Measurements from ENCODE around the gene C11orf98. TPM values are rescaled to one million over a fixed set of nuclear protein-coding genes. Genes with fewer than 3 reads are reported as not detected.

The C11orf98 gene
- total RNA-seq, 1 experiment from 2014 or later = 83.6 TPM

DNA sequence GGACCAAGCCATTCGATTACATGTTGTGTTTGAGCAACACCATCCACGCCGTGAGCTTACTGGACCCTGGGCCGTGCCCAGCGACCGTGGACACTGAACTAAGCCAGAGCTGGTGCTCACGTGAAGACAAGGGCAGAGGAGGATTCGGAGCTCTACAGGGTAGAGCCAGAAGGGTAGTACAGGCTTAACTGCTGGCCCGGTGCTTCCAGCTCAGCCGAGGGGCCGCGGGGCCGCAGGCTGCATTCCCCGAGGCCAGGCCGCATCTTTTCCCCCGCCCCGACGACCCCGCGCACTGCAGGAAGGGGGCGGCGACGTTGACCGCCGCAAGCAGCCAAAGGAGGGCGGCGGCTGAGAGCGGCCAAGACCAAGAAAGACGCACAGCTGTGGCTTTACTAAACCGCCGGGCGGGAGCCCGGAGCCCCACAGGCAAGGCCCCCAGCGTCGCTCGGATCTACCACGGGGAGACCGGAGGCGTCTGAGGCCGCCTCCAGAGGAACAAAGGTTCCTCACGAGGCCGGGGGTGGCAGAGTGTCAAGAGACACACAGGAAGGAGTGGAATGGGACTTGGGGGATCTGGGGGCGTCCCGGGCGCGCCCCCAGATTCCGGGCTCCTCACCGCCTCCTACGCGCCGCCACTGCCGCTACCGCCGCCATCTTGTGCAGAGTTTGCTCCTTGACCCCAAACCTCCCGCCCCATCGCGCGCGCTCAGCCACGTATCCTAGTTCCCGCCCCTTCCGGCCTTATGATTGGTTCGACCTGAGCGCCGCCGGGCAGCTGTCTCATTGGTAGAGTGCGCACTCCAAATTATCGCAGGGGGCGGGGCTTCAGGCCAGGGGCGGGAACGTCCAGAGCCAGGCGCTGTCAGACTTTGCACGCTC is 18.8 kb downstream of the C11orf98 start, which contains the start of gene GANAB:
Gene GANAB, minus strand, starts transcription at position 668 of the 879 bp plus-strand sequence. Its CDS starts 14 bp downstream, at position 654.
- no peak within 1 kb of the TSS for H2AFZ ChIP-seq (ENCODE audit: low read length)
- no peaks in the 10 kb centered on the region for H3K9me3 ChIP-seq (ENCODE audit: low read length)
- H4K20me1 ChIP-seq (ENCODE audit: insufficient read depth, low read depth, low read length) = peaks cover 5% of the 10 kb centered on the region
- peak; percentile 99 for DNase-seq
- H3K27me3 ChIP-seq (ENCODE audit: low read length) = no peaks in the 10 kb centered on the region
- H3K27ac ChIP-seq (ENCODE audit: low read length) = peak within 1 kb of the TSS; percentile 73
- no peaks in the 10 kb centered on the region for H3K9me2 ChIP-seq (replicated peaks; ENCODE audit: insufficient read depth, low read length)
- peaks cover 58% of the 10 kb centered on the region for H3K79me2 ChIP-seq (ENCODE audit: low read length)
- peaks cover 13% of the 10 kb centered on the region; the same call in 1 of the 2 replicates for H3K36me3 ChIP-seq (ENCODE audit: insufficient read depth, low read length)
- peaks cover 15% of the 10 kb centered on the region for H3K4me1 ChIP-seq (ENCODE audit: low read length)
- H3K4me2 ChIP-seq (ENCODE audit: low read depth, low read length, poor library complexity, severe bottlenecking) = peak within 1 kb of the TSS; percentile 72
- H3K9ac ChIP-seq (ENCODE audit: low read length) = peak within 1 kb of the TSS; percentile 95
- peak within 1 kb of the TSS; percentile 95 for H3K4me3 ChIP-seq (ENCODE audit: low read length)

DNA sequence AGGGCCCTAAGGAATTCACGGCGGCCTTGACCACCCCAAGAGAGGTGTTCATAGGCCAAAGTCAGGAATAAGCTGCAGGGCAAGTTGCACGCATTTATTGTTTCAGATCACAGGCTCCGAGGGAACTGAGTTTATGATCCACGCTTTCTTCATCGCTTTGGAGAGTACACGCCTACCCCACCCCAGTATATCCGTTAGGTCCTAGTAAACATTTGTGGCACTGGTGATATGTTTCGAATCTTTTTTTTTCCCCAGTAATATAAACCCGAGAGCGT is 19.4 kb downstream of the C11orf98 start:
- H3K9me3 ChIP-seq (ENCODE audit: low read length) = no peaks in the 10 kb centered on the region
- H3K9me2 ChIP-seq (replicated peaks; ENCODE audit: insufficient read depth, low read length) = no peaks in the 10 kb centered on the region
- peaks cover 15% of the 10 kb centered on the region for H3K4me1 ChIP-seq (ENCODE audit: low read length)
- DNase-seq = no peak
- H3K4me3 ChIP-seq (ENCODE audit: low read length) = peak overlapping the region; percentile 95
- no peaks in the 10 kb centered on the region for H3K27me3 ChIP-seq (ENCODE audit: low read length)
- H2AFZ ChIP-seq (ENCODE audit: low read length) = no peak overlapping the region
- H4K20me1 ChIP-seq (ENCODE audit: insufficient read depth, low read depth, low read length) = peaks cover 5% of the 10 kb centered on the region
- H3K4me2 ChIP-seq (ENCODE audit: low read depth, low read length, poor library complexity, severe bottlenecking) = peak overlapping the region; percentile 72
- peak overlapping the region; percentile 73 for H3K27ac ChIP-seq (ENCODE audit: low read length)
- H3K79me2 ChIP-seq (ENCODE audit: low read length) = peaks cover 57% of the 10 kb centered on the region
- H3K36me3 ChIP-seq (ENCODE audit: insufficient read depth, low read length) = peaks cover 11% of the 10 kb centered on the region; the same call in 1 of the 2 replicates
- peak overlapping the region; percentile 95 for H3K9ac ChIP-seq (ENCODE audit: low read length)

DNA sequence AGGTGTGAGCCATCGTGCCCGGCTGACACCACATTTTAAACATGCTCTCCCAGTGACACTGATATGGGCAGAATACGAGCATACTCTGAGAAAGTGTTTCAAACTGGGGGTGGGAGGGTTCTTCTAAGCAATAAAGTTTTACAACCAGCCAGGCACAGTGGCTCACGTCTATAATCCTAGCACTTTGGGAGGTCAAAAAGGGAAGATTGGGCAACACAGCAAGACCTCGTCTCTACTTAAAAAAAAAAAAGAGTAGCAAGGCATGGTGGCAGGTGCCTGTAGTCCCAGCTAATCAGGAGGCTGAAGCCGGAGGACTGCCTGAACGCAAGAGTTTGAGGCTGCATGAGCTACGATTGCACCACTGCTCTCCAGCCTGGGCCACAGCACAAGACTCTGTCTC is 20.8 kb downstream of the C11orf98 start:
- Histone ChIP-seq H3K4me3 (ENCODE audit: low read length) (no peak overlapping the region), H3K9me2 (replicated peaks; ENCODE audit: insufficient read depth, low read length) (no peaks in the 10 kb centered on the region), H3K27ac (ENCODE audit: low read length) (no peak overlapping the region), H3K36me3 (ENCODE audit: insufficient read depth, low read length) (peaks cover 15% of the 10 kb centered on the region; the same call in 1 of the 2 replicates), H4K20me1 (ENCODE audit: insufficient read depth, low read depth, low read length) (peaks cover 5% of the 10 kb centered on the region), H3K27me3 (ENCODE audit: low read length) (no peaks in the 10 kb centered on the region), H3K9me3 (ENCODE audit: low read length) (no peaks in the 10 kb centered on the region), H3K4me2 (ENCODE audit: low read depth, low read length, poor library complexity, severe bottlenecking) (peak overlapping the region; percentile 72), H3K4me1 (ENCODE audit: low read length) (peaks cover 15% of the 10 kb centered on the region), H3K79me2 (ENCODE audit: low read length) (peaks cover 61% of the 10 kb centered on the region), H2AFZ (ENCODE audit: low read length) (no peak overlapping the region), H3K9ac (ENCODE audit: low read length) (no peak overlapping the region)
- no peak for DNase-seq

DNA sequence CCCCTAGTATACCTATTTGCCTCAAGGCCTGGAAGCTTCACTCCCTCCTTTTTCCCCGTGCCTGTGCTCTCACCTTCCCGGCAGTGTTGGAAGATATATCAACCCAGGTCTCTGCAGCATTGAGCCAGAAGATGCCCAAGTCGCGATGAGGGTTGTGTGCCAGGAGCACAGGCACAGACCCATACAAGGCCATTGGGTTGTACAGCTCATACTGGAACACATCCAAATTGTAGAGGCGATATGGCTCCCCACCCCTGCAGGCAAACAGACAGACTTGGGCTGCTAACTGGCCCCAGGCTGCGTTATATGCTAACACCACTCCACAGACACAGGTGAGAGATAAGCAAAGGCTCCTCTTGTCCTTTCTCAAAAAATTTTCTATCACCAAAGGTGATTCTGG is 32.5 kb downstream of the C11orf98 start:
- no peak overlapping the region for H3K27ac ChIP-seq (ENCODE audit: low read length)
- DNase-seq = no peak
- no peaks in the 10 kb centered on the region for H4K20me1 ChIP-seq (ENCODE audit: insufficient read depth, low read depth, low read length)
- no peak overlapping the region for H3K4me2 ChIP-seq (ENCODE audit: low read depth, low read length, poor library complexity, severe bottlenecking)
- H3K27me3 ChIP-seq (ENCODE audit: low read length) = no peaks in the 10 kb centered on the region
- H3K79me2 ChIP-seq (ENCODE audit: low read length) = peaks cover 7% of the 10 kb centered on the region
- no peaks in the 10 kb centered on the region for H3K9me3 ChIP-seq (ENCODE audit: low read length)
- no peaks in the 10 kb centered on the region for H3K9me2 ChIP-seq (replicated peaks; ENCODE audit: insufficient read depth, low read length)
- peaks cover 45% of the 10 kb centered on the region; the same call in 1 of the 2 replicates for H3K36me3 ChIP-seq (ENCODE audit: insufficient read depth, low read length)
- H3K9ac ChIP-seq (ENCODE audit: low read length) = no peak overlapping the region
- no peak overlapping the region for H2AFZ ChIP-seq (ENCODE audit: low read length)
- no peaks in the 10 kb centered on the region for H3K4me1 ChIP-seq (ENCODE audit: low read length)
- H3K4me3 ChIP-seq (ENCODE audit: low read length) = no peak overlapping the region

DNA sequence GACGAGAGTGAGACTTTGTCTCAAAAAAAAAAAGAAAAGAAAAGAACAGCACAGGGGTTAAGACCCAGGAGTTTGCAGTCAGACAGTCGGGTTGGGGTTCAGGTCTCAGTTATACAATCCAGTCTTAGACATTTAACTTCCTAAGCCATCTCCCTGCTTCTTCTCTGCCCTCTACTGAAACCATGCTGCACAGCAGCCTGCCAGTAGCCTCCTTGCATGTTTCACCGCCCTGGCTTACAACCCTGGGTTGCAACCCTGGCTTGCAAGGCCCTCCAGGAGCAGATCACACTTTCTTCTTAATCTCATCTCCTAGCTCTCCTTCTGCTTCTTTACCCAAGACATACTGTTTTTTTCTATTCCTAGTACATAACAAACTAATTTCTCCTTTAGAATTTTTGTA is 37.3 kb downstream of the C11orf98 start:
- no peak overlapping the region for H2AFZ ChIP-seq (ENCODE audit: low read length)
- H3K27ac ChIP-seq (ENCODE audit: low read length) = no peak overlapping the region
- no peak overlapping the region for H3K4me2 ChIP-seq (ENCODE audit: low read depth, low read length, poor library complexity, severe bottlenecking)
- no peak overlapping the region for H3K4me3 ChIP-seq (ENCODE audit: low read length)
- peak; percentile 62 for DNase-seq
- H3K4me1 ChIP-seq (ENCODE audit: low read length) = no peaks in the 10 kb centered on the region
- H4K20me1 ChIP-seq (ENCODE audit: insufficient read depth, low read depth, low read length) = no peaks in the 10 kb centered on the region
- H3K79me2 ChIP-seq (ENCODE audit: low read length) = peaks cover 1% of the 10 kb centered on the region; the same call in 1 of the 2 replicates
- H3K9me2 ChIP-seq (replicated peaks; ENCODE audit: insufficient read depth, low read length) = no peaks in the 10 kb centered on the region
- H3K9ac ChIP-seq (ENCODE audit: low read length) = no peak overlapping the region
- H3K9me3 ChIP-seq (ENCODE audit: low read length) = no peaks in the 10 kb centered on the region
- peaks cover 37% of the 10 kb centered on the region; the same call in 1 of the 2 replicates for H3K36me3 ChIP-seq (ENCODE audit: insufficient read depth, low read length)
- H3K27me3 ChIP-seq (ENCODE audit: low read length) = no peaks in the 10 kb centered on the region

DNA sequence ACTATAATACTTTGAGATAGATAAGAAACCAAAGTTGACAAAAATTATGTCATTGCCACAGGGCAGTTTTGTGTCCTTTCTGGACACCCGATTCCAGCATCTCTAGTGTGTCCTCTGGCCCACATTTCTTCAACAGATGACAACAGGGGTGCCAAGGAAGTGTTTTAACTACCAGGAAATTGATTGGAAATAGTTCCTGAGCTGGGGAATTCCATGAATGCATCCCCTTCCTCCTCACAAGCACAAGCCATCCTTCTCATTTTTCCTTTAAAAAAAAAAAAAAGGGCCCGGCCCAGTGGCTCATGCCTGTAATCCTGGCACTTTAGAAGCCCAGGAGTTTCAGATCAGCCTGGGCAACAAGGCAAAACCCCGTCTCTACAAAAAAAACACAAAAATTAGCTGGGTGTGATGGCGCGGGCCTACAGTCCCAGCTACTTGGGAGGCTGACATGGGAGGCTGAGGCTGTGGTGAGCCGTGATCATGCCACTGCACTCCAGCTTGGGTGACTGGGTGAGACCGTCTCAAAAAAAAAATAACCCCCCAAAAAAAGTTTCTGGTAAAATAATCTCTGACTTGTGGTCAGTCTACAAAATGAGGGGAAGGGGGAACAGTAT is 42.4 kb downstream of the C11orf98 start:
- no peak for DNase-seq
- Histone ChIP-seq H3K27me3 (ENCODE audit: low read length) (no peaks in the 10 kb centered on the region), H3K4me1 (ENCODE audit: low read length) (peaks cover 15% of the 10 kb centered on the region), H3K27ac (ENCODE audit: low read length) (peak overlapping the region; percentile 61), H2AFZ (ENCODE audit: low read length) (no peak overlapping the region), H3K4me3 (ENCODE audit: low read length) (no peak overlapping the region), H3K9ac (ENCODE audit: low read length) (peak overlapping the region; percentile 40; the same call in 1 of the 2 replicates), H3K9me2 (replicated peaks; ENCODE audit: insufficient read depth, low read length) (no peaks in the 10 kb centered on the region), H4K20me1 (ENCODE audit: insufficient read depth, low read depth, low read length) (no peaks in the 10 kb centered on the region), H3K36me3 (ENCODE audit: insufficient read depth, low read length) (peaks cover 15% of the 10 kb centered on the region; the same call in 1 of the 2 replicates), H3K4me2 (ENCODE audit: low read depth, low read length, poor library complexity, severe bottlenecking) (peak overlapping the region; percentile 23), H3K9me3 (ENCODE audit: low read length) (no peaks in the 10 kb centered on the region), H3K79me2 (ENCODE audit: low read length) (peaks cover 17% of the 10 kb centered on the region)

DNA sequence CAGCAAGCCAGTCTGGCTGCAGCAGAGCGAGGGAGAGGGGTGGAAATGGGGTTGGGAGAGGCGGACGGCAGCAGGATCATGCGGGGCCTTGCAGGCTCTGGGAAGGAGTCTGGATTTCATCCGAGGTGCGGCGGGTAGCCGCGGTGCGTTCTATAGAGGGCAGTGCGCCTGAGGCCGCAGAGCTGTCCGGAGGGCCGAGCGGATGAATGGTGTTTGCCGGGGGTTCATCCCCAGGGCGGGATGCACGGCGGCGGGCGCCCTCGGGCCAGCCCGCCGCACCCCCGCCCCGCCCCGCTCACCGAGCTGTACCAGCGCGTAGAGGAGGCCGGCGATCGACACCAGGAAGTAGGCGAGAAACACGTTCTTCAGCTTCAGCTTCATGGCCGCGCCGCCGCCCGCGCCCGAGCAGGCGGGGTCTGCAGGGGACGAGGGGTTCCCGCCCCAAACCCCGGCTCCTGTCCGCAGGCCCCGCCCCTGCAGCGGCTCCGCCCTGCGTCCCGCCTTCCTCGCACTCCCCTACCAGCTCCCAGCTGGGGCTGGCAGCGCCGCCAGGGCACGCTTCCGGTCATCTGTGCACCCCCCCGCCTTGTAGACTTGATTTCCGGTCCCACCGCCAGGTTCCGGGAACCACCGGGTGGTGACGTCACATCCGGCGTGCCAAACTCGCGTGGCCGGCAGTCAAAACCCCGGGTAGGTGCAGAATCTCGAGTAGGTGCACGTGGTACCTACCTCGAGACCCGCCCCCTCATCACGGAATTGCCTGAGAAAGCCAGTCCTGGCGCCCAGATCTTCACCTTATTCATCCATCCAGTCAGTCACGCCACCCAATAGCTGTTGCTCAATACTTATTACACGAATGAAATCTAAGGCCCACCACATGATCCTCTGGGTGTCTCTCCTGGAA is 43.2 kb downstream of the C11orf98 start, which contains the start of gene B3GAT3:
Gene B3GAT3, minus strand, starts transcription at position 420 of the 904 bp plus-strand sequence. Its CDS starts 39 bp downstream, at position 381.
- H3K4me1 ChIP-seq (ENCODE audit: low read length) = peaks cover 15% of the 10 kb centered on the region
- peaks cover 17% of the 10 kb centered on the region for H3K79me2 ChIP-seq (ENCODE audit: low read length)
- no peaks in the 10 kb centered on the region for H4K20me1 ChIP-seq (ENCODE audit: insufficient read depth, low read depth, low read length)
- peak; percentile 100 for DNase-seq
- H2AFZ ChIP-seq (ENCODE audit: low read length) = no peak within 1 kb of the TSS
- no peaks in the 10 kb centered on the region for H3K9me3 ChIP-seq (ENCODE audit: low read length)
- peaks cover 15% of the 10 kb centered on the region; the same call in 1 of the 2 replicates for H3K36me3 ChIP-seq (ENCODE audit: insufficient read depth, low read length)
- peak within 1 kb of the TSS; percentile 78 for H3K4me3 ChIP-seq (ENCODE audit: low read length)
- H3K4me2 ChIP-seq (ENCODE audit: low read depth, low read length, poor library complexity, severe bottlenecking) = peak within 1 kb of the TSS; percentile 82
- no peaks in the 10 kb centered on the region for H3K27me3 ChIP-seq (ENCODE audit: low read length)
- H3K9me2 ChIP-seq (replicated peaks; ENCODE audit: insufficient read depth, low read length) = no peaks in the 10 kb centered on the region
- peak within 1 kb of the TSS; percentile 71 for H3K27ac ChIP-seq (ENCODE audit: low read length)
- peak within 1 kb of the TSS; percentile 77 for H3K9ac ChIP-seq (ENCODE audit: low read length)

Measured in Karpas-422 (cell line).